NCI-H748 treated with DMSO at 0.1 percent for 48 hours (cell line): Measurements from ENCODE around the gene GFAP.
"Not testable (repeated sequence)": the region's sequence is repeated elsewhere in the genome, so short reads cannot be mapped to it uniquely, and the experiment has no call there.

Experiments
- DNase-seq: peaks from one replicate; lab custom pipeline; 2025; lab: John Stamatoyannopoulos, UW

GFAP gene

GRCh38 chr17:44915321-44915726 is at the start of gene GFAP:
GFAP (minus strand) TSS chr17:44915500; CDS start chr17:44915486, 14 bp downstream.
- no peak for DNase-seq

DNA sequence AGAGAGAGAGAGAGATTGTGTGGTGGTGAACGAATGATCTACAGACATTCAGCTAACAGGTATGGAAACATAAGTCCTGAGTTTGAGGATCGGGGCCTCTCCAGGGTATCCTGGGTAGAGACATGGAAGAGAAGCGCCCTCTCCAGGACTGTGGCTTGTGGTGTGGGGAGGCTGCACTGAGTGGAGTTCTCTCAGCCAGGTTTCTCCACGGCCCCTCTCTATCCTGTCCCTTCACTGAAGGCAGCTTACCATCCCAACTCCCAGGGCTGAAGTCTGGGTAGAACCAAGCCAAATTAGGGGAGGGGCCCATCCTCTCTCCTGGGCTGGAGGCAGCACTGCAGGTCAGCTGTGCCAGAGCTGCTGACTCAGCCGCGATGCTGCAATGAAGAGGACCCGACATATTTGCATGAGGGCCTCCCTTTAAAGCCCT is 46.6 kb upstream of the GFAP start:
- DNase-seq: no peak

DNA sequence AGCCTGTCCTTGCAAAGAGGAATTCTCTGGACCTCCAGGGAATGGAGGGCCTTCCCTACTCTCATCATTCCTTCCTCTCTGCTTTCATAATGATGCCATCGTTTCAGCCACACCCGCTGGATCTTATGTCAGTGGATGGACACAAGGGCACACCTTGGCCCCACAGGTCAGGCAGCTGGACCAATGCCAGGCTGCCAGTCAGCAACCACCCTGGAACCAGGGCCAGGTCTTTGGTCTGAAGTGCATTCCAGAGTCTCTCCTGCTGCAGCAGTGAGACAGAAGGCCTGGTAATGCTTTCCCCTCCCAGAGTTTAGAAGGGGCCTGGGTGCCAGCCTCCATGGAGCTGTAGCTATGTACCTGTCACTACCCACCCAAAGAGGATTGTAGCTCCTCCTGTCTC is 45.4 kb upstream of the GFAP start:
- no peak for DNase-seq

DNA sequence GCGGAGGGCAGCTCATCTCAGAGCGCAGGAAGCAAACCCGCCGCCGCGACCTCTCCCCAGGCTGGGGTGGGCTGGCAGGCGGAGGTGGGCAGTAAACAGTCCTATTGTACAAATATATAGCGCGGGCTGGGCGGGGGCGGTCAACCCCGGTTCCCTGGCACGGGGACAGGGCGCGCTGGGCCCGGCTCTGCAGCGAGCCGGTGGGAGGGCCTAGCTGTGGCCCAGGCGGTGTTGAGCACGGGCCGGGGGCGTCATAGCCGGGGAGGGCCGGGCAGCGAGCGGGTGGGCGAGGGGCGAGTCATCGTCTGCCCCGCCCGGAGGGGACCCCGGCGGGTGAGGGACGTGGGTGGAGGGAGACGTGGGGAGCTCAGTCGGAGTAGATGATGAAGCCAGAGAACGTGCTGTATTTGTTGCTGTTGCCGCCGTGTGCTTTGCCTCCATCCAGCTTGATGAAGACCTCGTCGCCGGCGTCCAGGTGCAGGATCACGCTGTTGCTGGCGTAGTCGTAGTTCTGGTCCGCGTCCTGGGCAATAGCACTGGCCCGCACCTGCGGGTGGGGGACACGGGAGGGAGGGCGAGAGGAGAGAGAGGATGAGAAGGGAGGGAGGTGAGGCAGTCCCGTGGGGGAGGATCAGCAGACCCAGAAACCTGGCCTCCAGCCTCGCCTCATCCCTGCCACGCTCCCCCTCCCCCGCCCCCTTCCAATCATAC is 44.7 kb upstream of the GFAP start:
- DNase-seq: no peak

DNA sequence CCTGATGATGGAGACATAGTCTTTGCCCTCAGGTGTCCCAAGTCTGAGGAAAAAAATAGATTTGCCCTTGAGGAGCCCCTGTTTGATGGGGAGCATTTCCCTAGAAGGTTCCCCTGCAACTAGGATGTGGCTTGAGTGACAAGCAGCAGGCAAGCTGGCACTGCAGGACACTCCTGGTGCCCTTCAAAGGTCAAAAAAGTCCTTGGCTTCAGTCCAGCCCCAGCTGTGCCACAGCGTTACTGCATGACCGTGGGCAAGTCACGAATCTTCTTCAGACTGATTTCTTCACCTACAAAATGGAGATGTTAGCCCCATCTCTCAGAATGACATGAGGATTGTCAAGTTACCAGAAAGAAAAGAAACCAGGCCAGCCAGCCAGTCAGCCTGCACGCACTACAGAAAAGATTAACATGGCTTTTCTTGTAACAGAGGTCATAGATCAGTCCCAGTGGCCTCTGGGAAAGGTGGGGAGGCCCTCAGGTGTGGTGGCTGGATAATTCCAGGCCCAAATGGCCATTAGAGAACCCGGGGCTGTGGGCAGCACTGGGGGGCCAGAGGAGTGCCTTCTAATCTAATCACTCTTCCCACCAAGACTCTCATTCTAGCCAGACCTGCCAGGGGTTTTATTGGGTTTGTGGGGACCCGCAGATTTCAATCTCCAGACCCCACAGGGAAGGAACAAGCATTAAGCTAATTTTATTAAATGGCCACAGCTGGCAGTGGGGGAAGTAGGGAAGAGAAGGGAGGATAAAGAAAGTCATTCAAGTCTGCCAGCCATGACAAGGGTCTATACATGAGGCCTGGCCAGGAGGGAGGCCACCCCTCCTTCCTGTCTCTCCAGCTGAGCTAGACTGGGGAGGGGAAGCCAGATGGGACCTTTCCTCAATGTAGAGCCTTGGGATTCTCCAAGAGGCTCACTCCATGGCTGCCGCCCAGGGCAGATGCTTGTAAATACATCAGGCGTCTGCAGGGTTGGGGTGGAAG is 42.0 kb upstream of the GFAP start:
- no peak for DNase-seq

- no peak for DNase-seq
These were observed 40.5 kb upstream of the GFAP start for GRCh38 chr17:44955674-44956425.

- no peak for DNase-seq
These were observed 37.7 kb upstream of the GFAP start for GRCh38 chr17:44952946-44953475.

- DNase-seq: no peak
These were observed 33.1 kb upstream of the GFAP start for GRCh38 chr17:44948315-44948795.

- DNase-seq: peak; percentile 91
These were observed 32.4 kb upstream of the GFAP start, which contains the start of gene KIF18B for GRCh38 chr17:44947461-44948314. KIF18B (minus strand) TSS chr17:44947773; CDS start chr17:44936344, 11,429 bp downstream.

GRCh38 chr17:44945652-44946051 is 30.4 kb upstream of the GFAP start:
- DNase-seq: not testable (repeated sequence)

- DNase-seq: no peak
These were observed 27.2 kb upstream of the GFAP start for GRCh38 chr17:44942456-44942855.

GRCh38 chr17:44941712-44942331 is 26.5 kb upstream of the GFAP start:
- no peak for DNase-seq

GRCh38 chr17:44940768-44941167 is 25.5 kb upstream of the GFAP start:
- no peak for DNase-seq

GRCh38 chr17:44940317-44940716 is 25.0 kb upstream of the GFAP start:
- no peak for DNase-seq

DNA sequence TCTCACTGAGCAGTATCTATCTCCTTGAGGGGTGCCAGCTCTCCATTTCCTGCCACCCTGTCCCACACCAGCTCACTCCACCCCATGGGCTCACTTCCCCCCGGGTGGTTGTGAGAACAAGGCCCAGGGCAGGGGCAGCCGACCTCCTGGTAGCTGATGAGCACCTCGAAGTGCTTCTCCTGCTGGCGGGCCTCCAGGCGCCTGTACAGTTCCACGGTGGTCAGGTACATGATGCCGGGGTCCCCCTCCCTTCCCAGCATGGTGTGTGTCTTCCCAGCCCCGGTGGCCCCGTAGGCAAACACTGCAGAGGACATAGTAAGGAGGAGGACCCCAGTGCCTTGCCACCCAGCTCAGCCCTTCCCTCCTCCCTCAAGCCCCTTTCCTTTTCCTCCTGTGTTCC is 19.8 kb upstream of the GFAP start:
- no peak for DNase-seq

GRCh38 chr17:44934745-44935105 is 19.4 kb upstream of the GFAP start:
- no peak for DNase-seq

- DNase-seq: no peak
These were observed 18.8 kb upstream of the GFAP start for GRCh38 chr17:44933824-44934744.

DNA sequence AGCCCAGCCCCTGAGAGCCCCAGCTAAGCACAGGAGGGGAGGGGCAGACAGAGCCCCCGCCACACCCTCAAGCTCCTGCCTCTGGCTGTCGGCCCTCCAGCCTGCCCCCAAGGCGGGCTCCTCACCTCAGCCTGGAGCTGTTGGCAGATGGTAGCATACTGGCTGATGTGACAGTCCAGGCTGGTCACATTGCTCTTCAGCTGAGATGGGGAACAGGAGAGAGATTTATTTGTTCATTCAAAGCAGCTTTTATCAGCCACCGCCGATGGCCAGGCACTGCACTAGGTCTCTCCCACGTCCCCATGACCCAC is 17.4 kb upstream of the GFAP start:
- DNase-seq: no peak

GRCh38 chr17:44932096-44932786 is 16.9 kb upstream of the GFAP start:
- no peak for DNase-seq
